B cell (primary cell): Measurements from ENCODE around the gene MOB3B. TPM values are rescaled to one million over a fixed set of nuclear protein-coding genes. Genes with fewer than 3 reads are reported as not detected.
A peak's percentile ranks its signal among the peaks of the same experiment; 100 is the strongest.

Experiments
- ATAC-seq: fragments of 200-7000 bp; cut with Tn5 transposase; one replicate; pipeline ENCODE4 v1.10.0; 2021; ENCODE audit warnings: low read depth, mild to moderate bottlenecking, moderate number of reproducible peaks, moderate library complexity
- CTCF ChIA-PET: fragments of 350-600 bp; sonication (Branson Sonifier 250); formaldehyde crosslinking; loops from one replicate; lab custom pipeline; 2021; ENCODE audit warnings: antibody characterized with exemption, inconsistent platforms; lab: Charles Lee
- POLR2A ChIA-PET: fragments of 350-600 bp; sonication (Branson Sonifier 250); formaldehyde crosslinking; loops from one replicate; lab custom pipeline; 2021; ENCODE audit warnings: antibody characterized with exemption; lab: Charles Lee
- DNase-seq: peaks from one replicate; pipeline ENCODE4 v3.0.0; 2013
- H2AFZ ChIP-seq: 2 replicates; pipeline ENCODE4 v1.6.1; 2012; ENCODE audit warnings: mild to moderate bottlenecking, low read depth, low read length; ENCODE audit not compliant: insufficient read depth, poor library complexity, severe bottlenecking
- H3K27ac ChIP-seq, 2 donors: 1 replicate in 1 of 2; 2 replicates in 1 of 2; pipeline ENCODE4 v1.5.1; 2012 to 2013; ENCODE audit warnings: low read length in 2 of 2, mild to moderate bottlenecking in 2 of 2, moderate library complexity in 1 of 2
- H3K27me3 ChIP-seq, 4 experiments: fragments of 200-600 bp in 1 of 4; sonication (generic) in 1 of 4; replicated peaks in 1 of 4; 1 replicate in 2 of 4; 2 replicates in 2 of 4; pipeline versions ENCODE4 v1.6.1 to v1.7.0; 2013 to 2016; ENCODE audit warnings: low read length in 3 of 4, mild to moderate bottlenecking in 2 of 4, mixed read lengths in 1 of 4, moderate library complexity in 1 of 4; ENCODE audit not compliant: insufficient read depth in 4 of 4, control insufficient read depth in 3 of 4; ENCODE audit errors: control extremely low read depth in 1 of 4
- H3K36me3 ChIP-seq, 2 experiments: replicated peaks in 1 of 2; 1 replicate in 1 of 2; 2 replicates in 1 of 2; pipeline versions ENCODE4 v1.6.1 to v1.7.1; 2013; ENCODE audit warnings: low read length in 1 of 2; ENCODE audit not compliant: insufficient read depth in 2 of 2, control insufficient read depth in 1 of 2; ENCODE audit errors: control extremely low read depth in 1 of 2, extremely low read depth in 1 of 2
- H3K4me1 ChIP-seq, 2 donors: fragments of 200-600 bp in 1 of 2; sonication (generic) in 1 of 2; 1 replicate in 1 of 2; 2 replicates in 1 of 2; pipeline versions ENCODE4 v1.5.1 to v1.6.1; 2013 to 2017; ENCODE audit warnings: low read length in 2 of 2; ENCODE audit not compliant: control insufficient read depth in 2 of 2, insufficient read depth in 2 of 2
- H3K4me2 ChIP-seq: replicated peaks from 2 replicates; pipeline ENCODE3; 2012; ENCODE audit warnings: mild to moderate bottlenecking, low read depth, low read length; ENCODE audit not compliant: poor library complexity, severe bottlenecking
- H3K4me3 ChIP-seq, 5 experiments: fragments of 200-600 bp in 1 of 5; sonication (generic) in 1 of 5; 1 replicate in 3 of 5; 2 replicates in 2 of 5; pipeline versions ENCODE4 v1.5.1 to v1.7.0; 2011 to 2016; ENCODE audit warnings: low read length in 4 of 5, mild to moderate bottlenecking in 4 of 5, low read depth in 2 of 5, control low read depth in 1 of 5, moderate library complexity in 1 of 5; ENCODE audit not compliant: insufficient read depth in 1 of 5; ENCODE audit errors: control extremely low read depth in 1 of 5, extremely low read depth in 1 of 5
- H3K79me2 ChIP-seq: fragments of 200-600 bp; sonication (generic); one replicate; pipeline ENCODE4 v1.6.0; 2016; ENCODE audit warnings: low read length; ENCODE audit not compliant: control insufficient read depth, insufficient read depth
- H3K9ac ChIP-seq: fragments of 200-600 bp; sonication (generic); 2 replicates; pipeline ENCODE4 v1.6.1; 2017; ENCODE audit warnings: mild to moderate bottlenecking, low read length, moderate library complexity
- H3K9me3 ChIP-seq, 3 donors: one replicate each; pipeline versions ENCODE4 v1.6.1 to v1.7.1; 2013; ENCODE audit warnings: low read length in 2 of 3; ENCODE audit not compliant: control insufficient read depth in 2 of 3, insufficient read depth in 1 of 3; ENCODE audit errors: control extremely low read depth in 1 of 3
- H4K20me1 ChIP-seq: 2 replicates; pipeline ENCODE4 v1.6.0; 2012; ENCODE audit warnings: mild to moderate bottlenecking, low read length; ENCODE audit not compliant: insufficient read depth, control insufficient read depth, poor library complexity, severe bottlenecking
- H3K27ac Mint-ChIP-seq: one replicate; pipeline ENCODE4 v1.8.0; 2021; ENCODE audit warnings: mixed read lengths
- H3K27me3 Mint-ChIP-seq: one replicate; pipeline ENCODE4 v1.8.0; 2021; ENCODE audit warnings: mixed read lengths
- H3K4me1 Mint-ChIP-seq: one replicate; pipeline ENCODE4 v1.8.0; 2021; ENCODE audit warnings: mixed read lengths
- H3K4me3 Mint-ChIP-seq: one replicate; pipeline ENCODE4 v1.8.0; 2021; ENCODE audit warnings: mixed read lengths
- H3K9me3 Mint-ChIP-seq: one replicate; pipeline ENCODE4 v1.8.0; 2022; ENCODE audit warnings: mixed read lengths; ENCODE audit not compliant: insufficient read depth
- EZH2 ChIP-seq: IDR thresholded peaks from 2 replicates; pipeline ENCODE4 v1.6.1; 2012; ENCODE audit warnings: borderline replicate concordance, low read depth, mild to moderate bottlenecking, moderate library complexity, low read length; ENCODE audit not compliant: insufficient read depth, poor library complexity, severe bottlenecking
- whole genome bisulfite sequencing: methylation state at CpG from one replicate; pipeline ENCODE4 v1.1.5; 2013; ENCODE audit warnings: missing lambda C conversion rate; ENCODE audit not compliant: insufficient coverage; 5-methylcytosine and 5-hydroxymethylcytosine counted together
- intact Hi-C: fragments of 100-400 bp; cut with micrococcal nuclease; formaldehyde crosslinking; loops from one replicate; pipeline ENCODE4 v1.10.0; 2022
- polyA plus RNA-seq: library from polyadenylated mRNA; depleted of rRNA; stranded (reverse); fragments of >200 nt; gene quantifications from 2 replicates; pipeline ENCODE4 v1.2.3, GENCODE V29; 2012
- total RNA-seq, 2 donors: library from RNA; stranded (reverse); fragments of 120-200 nt in 1 of 2; gene quantifications; 1 replicate in 1 of 2; 2 replicates in 1 of 2; pipeline versions ENCODE4 v1.2.3 to v1.2.4, GENCODE V29; 2013 to 2022
- TF ChIP-seq, protein P1 (sequence below): fragments of 200-600 bp; IDR thresholded peaks from one replicate; pipeline ENCODE4 v1.8.0; 2022; ENCODE audit warnings: antibody characterized with exemption, mild to moderate bottlenecking

The MOB3B gene
- total and polyA plus RNA-seq, 2 donors (not counting 1 experiment from before 2014, with no cell fraction given), result 7.3 to 7.9 TPM

- ChIA-PET CTCF (interaction anchor here (1.0 to 3.6 kb wide), 5 partner anchors 10 to 142 kb away, joined by 3 to 16 read pairs (median 3); partner anchors contain the start of gene MOB3B), POLR2A (no interaction called here)
- WGBS, result 100% methylated on average over 2 of the region's 3 CpGs
- no peak for TF ChIP-seq EZH2
- TF ChIP-seq, protein P1, sequence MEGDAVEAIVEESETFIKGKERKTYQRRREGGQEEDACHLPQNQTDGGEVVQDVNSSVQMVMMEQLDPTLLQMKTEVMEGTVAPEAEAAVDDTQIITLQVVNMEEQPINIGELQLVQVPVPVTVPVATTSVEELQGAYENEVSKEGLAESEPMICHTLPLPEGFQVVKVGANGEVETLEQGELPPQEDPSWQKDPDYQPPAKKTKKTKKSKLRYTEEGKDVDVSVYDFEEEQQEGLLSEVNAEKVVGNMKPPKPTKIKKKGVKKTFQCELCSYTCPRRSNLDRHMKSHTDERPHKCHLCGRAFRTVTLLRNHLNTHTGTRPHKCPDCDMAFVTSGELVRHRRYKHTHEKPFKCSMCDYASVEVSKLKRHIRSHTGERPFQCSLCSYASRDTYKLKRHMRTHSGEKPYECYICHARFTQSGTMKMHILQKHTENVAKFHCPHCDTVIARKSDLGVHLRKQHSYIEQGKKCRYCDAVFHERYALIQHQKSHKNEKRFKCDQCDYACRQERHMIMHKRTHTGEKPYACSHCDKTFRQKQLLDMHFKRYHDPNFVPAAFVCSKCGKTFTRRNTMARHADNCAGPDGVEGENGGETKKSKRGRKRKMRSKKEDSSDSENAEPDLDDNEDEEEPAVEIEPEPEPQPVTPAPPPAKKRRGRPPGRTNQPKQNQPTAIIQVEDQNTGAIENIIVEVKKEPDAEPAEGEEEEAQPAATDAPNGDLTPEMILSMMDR, result no peak
- Histone ChIP-seq H3K4me3 (no peak overlapping the region), H3K27ac (peak overlapping the region in 1 of 2 donors; percentile 50), H3K4me1 (peaks cover 74 to 78% of the 10 kb centered on the region in 2 donors), H2AFZ (no peak overlapping the region), H3K36me3 (no peaks in the 10 kb centered on the region), H3K79me2 (peaks cover 52% of the 10 kb centered on the region), H3K9me3 (no peaks in the 10 kb centered on the region), H4K20me1 (peaks cover 9% of the 10 kb centered on the region), H3K9ac (no peak overlapping the region), H3K27me3 (no peaks in the 10 kb centered on the region), H3K4me2 (no peak overlapping the region)
- Mint-ChIP-seq H3K27me3 (no peaks in the 10 kb centered on the region), H3K27ac (no peak overlapping the region), H3K4me3 (no peak overlapping the region), H3K9me3 (no peaks in the 10 kb centered on the region), H3K4me1 (peaks cover 90% of the 10 kb centered on the region)
- intact Hi-C loops, result no loop called here
- ATAC-seq (no peak), DNase-seq (no peak)
Observed at GRCh38 chr9:27387722-27388121, 141.9 kb downstream of the MOB3B start.

DNA sequence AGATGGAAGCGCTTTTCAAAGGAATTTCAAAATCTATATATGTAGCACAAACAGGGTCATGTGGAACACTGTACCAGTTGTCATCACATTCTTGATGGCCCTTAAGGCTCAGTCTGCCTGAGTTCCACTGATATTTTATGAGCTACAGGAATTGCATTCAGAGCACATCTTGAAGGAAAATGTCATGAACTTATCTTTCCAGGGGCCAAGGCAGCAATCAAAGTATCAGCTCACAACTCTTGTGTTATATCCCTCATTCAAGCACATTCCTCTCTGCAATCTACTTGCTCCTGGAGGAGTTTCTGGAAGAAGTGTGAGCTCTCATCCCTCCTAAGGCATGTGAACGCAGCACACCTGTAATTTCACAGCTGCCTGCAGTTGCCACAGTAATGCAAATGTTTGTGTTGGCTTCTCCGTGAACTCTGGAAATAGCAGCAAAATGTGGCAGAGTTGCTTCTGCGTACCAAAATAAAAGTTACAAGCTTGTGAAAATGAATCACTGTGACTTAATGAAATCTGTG lies 143.0 kb downstream of the MOB3B start:
- H3K36me3 ChIP-seq, result no peaks in the 10 kb centered on the region
- peak overlapping the region in 1 of 2 donors; percentile 50 for H3K27ac ChIP-seq
- peak overlapping the region; percentile 41 for H3K4me2 ChIP-seq
- peak overlapping the region; percentile 71 for H3K27ac Mint-ChIP-seq
- H4K20me1 ChIP-seq, result peaks cover 9% of the 10 kb centered on the region
- H3K4me3 Mint-ChIP-seq, result peak overlapping the region; percentile 34
- H3K9me3 ChIP-seq, result no peaks in the 10 kb centered on the region
- DNase-seq, result no peak
- H3K4me1 Mint-ChIP-seq, result peaks cover 88% of the 10 kb centered on the region
- no peaks in the 10 kb centered on the region for H3K27me3 ChIP-seq
- H3K4me3 ChIP-seq, result no peak overlapping the region
- ChIA-PET POLR2A (interaction anchor here (0.6 kb wide), 1 partner anchor 16 kb away, joined by 12 read pairs; no protein-coding TSS in a partner anchor), CTCF (interaction anchor here (0.6 to 3.6 kb wide), 5 partner anchors 8 to 186 kb away, joined by 3 to 16 read pairs (median 4); partner anchors contain the start of genes C9orf72 and MOB3B)
- no peak overlapping the region for H2AFZ ChIP-seq
- H3K9me3 Mint-ChIP-seq, result no peaks in the 10 kb centered on the region
- H3K9ac ChIP-seq, result no peak overlapping the region
- H3K27me3 Mint-ChIP-seq, result no peaks in the 10 kb centered on the region
- 84% methylated on average over 3 of the region's 4 CpGs for WGBS
- TF ChIP-seq, protein P1, result no peak
- no peak for TF ChIP-seq EZH2
- H3K79me2 ChIP-seq, result peaks cover 63% of the 10 kb centered on the region
- ATAC-seq, result no peak
- intact Hi-C loops, result no loop called here
- peaks cover 77% of the 10 kb centered on the region in 2 donors for H3K4me1 ChIP-seq
